Body of pancreas (tissue), 4 donors: ENCODE data around the gene TGFB3. TPM values are rescaled to one million over a fixed set of nuclear protein-coding genes. Genes with fewer than 3 reads are reported as not detected.
A peak's percentile ranks its signal among the peaks of the same experiment; 100 is the strongest.

Source experiments
- ATAC-seq: fragments of 150-250 bp; one replicate; pipeline ENCODE4 v1.9.1; 2016
- DNase-seq, 4 donors: peaks; one replicate each; pipeline ENCODE4 v3.0.0-alpha.2; 2019
- H3K27ac ChIP-seq, 4 donors: fragments of 200-600 bp; sonication (generic); 1 replicate in 3 of 4; 2 replicates in 1 of 4; pipeline versions ENCODE4 v1.5.1 to v1.6.1; 2016 to 2019; ENCODE audit warnings: mild to moderate bottlenecking in 1 of 4, mixed read lengths in 1 of 4, moderate library complexity in 1 of 4
- H3K27me3 ChIP-seq, 2 donors: fragments of 200-600 bp; sonication (generic); one replicate each; pipeline ENCODE4 v1.6.0; 2016; ENCODE audit warnings: mild to moderate bottlenecking in 1 of 2
- H3K36me3 ChIP-seq, 2 donors: fragments of 200-600 bp; sonication (generic); replicated peaks in 1 of 2; 2 replicates each; pipeline ENCODE4 v1.5.1; 2016; ENCODE audit warnings: low read depth in 2 of 2; ENCODE audit not compliant: insufficient read depth in 1 of 2
- H3K4me1 ChIP-seq: fragments of 200-600 bp; sonication (generic); one replicate; pipeline ENCODE4 v1.6.0; 2016
- H3K4me3 ChIP-seq, 2 donors: fragments of 200-600 bp; sonication (generic); 1 replicate in 1 of 2; 2 replicates in 1 of 2; pipeline ENCODE4 v1.5.1; 2016 to 2019
- H3K9me3 ChIP-seq, 3 donors: fragments of 200-600 bp; sonication (generic); 1 replicate in 2 of 3; 2 replicates in 1 of 3; pipeline ENCODE4 v1.5.1; 2016
- CTCF ChIP-seq, 7 experiments: fragments of 450-650 bp in 4 of 7; fragments of 200-600 bp in 3 of 7; sonication (generic) in 3 of 7; IDR thresholded peaks; one replicate each; pipeline ENCODE4 v1.5.1; 2016 to 2019; ENCODE audit warnings: antibody characterized with exemption in 7 of 7
- POLR2A ChIP-seq, 3 donors: fragments of 450-650 bp; IDR thresholded peaks; one replicate each; pipeline ENCODE4 v1.6.1; 2016; ENCODE audit warnings: antibody characterized with exemption in 3 of 3, mild to moderate bottlenecking in 2 of 3
- WGBS, 2 donors: methylation state at CpG; one replicate each; pipeline ENCODE4 v1.1.5; 2017; 5-methylcytosine and 5-hydroxymethylcytosine counted together
- intact Hi-C: fragments of 100-400 bp; cut with DNase I; formaldehyde crosslinking; loops from one replicate; pipeline ENCODE4 v1.15.1; 2023
- total RNA-seq, 2 donors: library from RNA; depleted of rRNA; stranded (reverse); fragments of >200 nt; gene quantifications; one replicate each; pipeline ENCODE4 v1.1.0, GENCODE V29; 2016

The TGFB3 gene
- total RNA-seq, 2 donors from 2014 or later = 23.6 to 30.7 TPM

GRCh38 chr14:75979648-75980565, 1.9 kb downstream of the TGFB3 start:
- peaks cover 68% of the 10 kb centered on the region for H3K4me1 ChIP-seq
- no peaks in the 10 kb centered on the region for H3K27me3 ChIP-seq
- H3K9me3 ChIP-seq = no peaks in the 10 kb centered on the region
- no peaks in the 10 kb centered on the region for H3K36me3 ChIP-seq
- intact Hi-C loops = loop anchor here (5.0 to 10.0 kb wide), 2 partner anchors 73 to 405 kb away; partner anchors contain the start of gene FLVCR2
- DNase-seq (peak in 3 of 4 donors; percentile 16 to 44 (median 42)), ATAC-seq (no peak)
- no peak overlapping the region for H3K4me3 ChIP-seq
- WGBS, 2 donors = 49 to 62% methylated on average over 22 to 27 of the region's 27 CpGs
- peak overlapping the region in 3 of 4 donors; percentile 28 to 99 (median 97) for H3K27ac ChIP-seq
- TF ChIP-seq CTCF (IDR thresholded peaks at IDR 0.05) = no peak
- TF ChIP-seq POLR2A (IDR thresholded peaks at IDR 0.05) = no peak

GRCh38 chr14:75979071-75979571, 2.7 kb downstream of the TGFB3 start:
- ATAC-seq (no peak), DNase-seq (peak; percentile 29 to 50 (median 41))
- no peaks in the 10 kb centered on the region for H3K36me3 ChIP-seq
- H3K27ac ChIP-seq = peak overlapping the region in 1 of 4 donors; percentile 97
- H3K27me3 ChIP-seq = no peaks in the 10 kb centered on the region
- 30 to 57% methylated on average over 10 to 13 of the region's 14 CpGs for WGBS, 2 donors
- H3K4me1 ChIP-seq = peaks cover 60% of the 10 kb centered on the region
- H3K9me3 ChIP-seq = no peaks in the 10 kb centered on the region
- TF ChIP-seq CTCF (IDR thresholded peaks at IDR 0.05) (peak in 6 of 7 experiments; percentile 22 to 63 (median 57)), POLR2A (IDR thresholded peaks at IDR 0.05) (no peak)
- no peak overlapping the region for H3K4me3 ChIP-seq
- intact Hi-C loops = loop anchor here (5.0 to 10.0 kb wide), 2 partner anchors 72 to 404 kb away; partner anchors contain the start of gene FLVCR2

GRCh38 chr14:75978249-75978731, 3.5 kb downstream of the TGFB3 start:
- no peaks in the 10 kb centered on the region for H3K27me3 ChIP-seq
- H3K4me3 ChIP-seq = no peak overlapping the region
- no peak overlapping the region for H3K27ac ChIP-seq
- DNase-seq (peak in 1 of 4 donors; percentile 9), ATAC-seq (no peak)
- intact Hi-C loops = loop anchor here (5.0 to 10.0 kb wide), 2 partner anchors 71 to 403 kb away; partner anchors contain the start of gene FLVCR2
- TF ChIP-seq CTCF (IDR thresholded peaks at IDR 0.05) (no peak), POLR2A (IDR thresholded peaks at IDR 0.05) (no peak)
- no peaks in the 10 kb centered on the region for H3K36me3 ChIP-seq
- WGBS, 2 donors = 61 to 62% methylated on average over 9 to 10 of the region's 10 CpGs
- peaks cover 58% of the 10 kb centered on the region for H3K4me1 ChIP-seq
- H3K9me3 ChIP-seq = no peaks in the 10 kb centered on the region

- no peak overlapping the region for H3K27ac ChIP-seq
- no peak for ATAC-seq
- 35 to 45% methylated on average over 3 of the region's 3 CpGs for WGBS, 2 donors
Measured at GRCh38 chr14:75977582-75977943, 4.2 kb downstream of the TGFB3 start.

More at GRCh38 chr14:75977582-75977943, 4.2 kb downstream of the TGFB3 start:
- no peak overlapping the region for H3K4me3 ChIP-seq
- TF ChIP-seq CTCF (IDR thresholded peaks at IDR 0.05) (no peak), POLR2A (IDR thresholded peaks at IDR 0.05) (no peak)
- no peaks in the 10 kb centered on the region for H3K36me3 ChIP-seq
- no peaks in the 10 kb centered on the region for H3K9me3 ChIP-seq
- intact Hi-C loops = loop anchor here (5.0 to 10.0 kb wide), 2 partner anchors 70 to 403 kb away; partner anchors contain the start of gene FLVCR2
- H3K27me3 ChIP-seq = no peaks in the 10 kb centered on the region
- H3K4me1 ChIP-seq = peaks cover 59% of the 10 kb centered on the region
- no peak for DNase-seq
